Gastrocnemius medialis (tissue), 4 donors: ENCODE results near the gene DGCR2. TPM values are rescaled to one million over a fixed set of nuclear protein-coding genes. Genes with fewer than 3 reads are reported as not detected.
A peak's percentile ranks its signal among the peaks of the same experiment; 100 is the strongest.

Source experiments
- ATAC-seq, 2 donors: fragments of 150-250 bp; one replicate each; pipeline ENCODE4 v1.9.1; 2016
- DNase-seq, 2 donors: peaks; one replicate each; pipeline ENCODE4 v3.0.0-alpha.2; 2019
- H3K27ac ChIP-seq, 4 donors: fragments of 200-600 bp; sonication (generic); 1 replicate in 1 of 4; 2 replicates in 3 of 4; pipeline ENCODE4 v1.5.1; 2016 to 2018; ENCODE audit warnings: mild to moderate bottlenecking in 2 of 4, moderate library complexity in 1 of 4
- H3K27me3 ChIP-seq, 3 donors: fragments of 200-600 bp; sonication (generic) in 2 of 3; 1 replicate in 1 of 3; 2 replicates in 2 of 3; pipeline versions ENCODE4 v1.5.1 to v1.6.0; 2016 to 2019; ENCODE audit warnings: mild to moderate bottlenecking in 1 of 3, moderate library complexity in 1 of 3
- H3K36me3 ChIP-seq, 2 donors: fragments of 200-600 bp; sonication (generic) in 1 of 2; one replicate each; pipeline ENCODE4 v1.5.1; 2017 to 2018
- H3K4me1 ChIP-seq, 2 donors: fragments of 200-600 bp; sonication (generic) in 1 of 2; one replicate each; pipeline ENCODE4 v1.5.1; 2016 to 2017; ENCODE audit warnings: mild to moderate bottlenecking in 2 of 2
- H3K4me3 ChIP-seq, 4 donors: fragments of 200-600 bp; sonication (generic) in 3 of 4; 1 replicate in 1 of 4; 2 replicates in 3 of 4; pipeline ENCODE4 v1.5.1; 2016 to 2019; ENCODE audit warnings: mild to moderate bottlenecking in 2 of 4
- H3K9me3 ChIP-seq, 3 donors: fragments of 200-600 bp; sonication (generic) in 2 of 3; 1 replicate in 1 of 3; 2 replicates in 2 of 3; pipeline ENCODE4 v1.5.1; 2016 to 2019
- POLR2A ChIP-seq, 2 donors: fragments of 450-650 bp; IDR thresholded peaks; one replicate each; pipeline ENCODE4 v1.6.1; 2017; ENCODE audit warnings: antibody characterized with exemption in 2 of 2, mild to moderate bottlenecking in 2 of 2, moderate library complexity in 2 of 2
- in situ Hi-C, 4 donors: fragments of 200-750 bp; cut with MboI; loops; one replicate each; pipeline versions ENCODE4 v1.15.0 to v1.8.0; 2017; ENCODE audit warnings: low sequenced_read_pairs in 4 of 4
- intact Hi-C: fragments of 100-400 bp; cut with DNase I; formaldehyde crosslinking; loops from one replicate; pipeline ENCODE4 v1.15.1; 2023; ENCODE audit warnings: low total_unique reads
- total RNA-seq, 4 donors: library from RNA; depleted of rRNA; stranded (reverse); fragments of >200 nt; gene quantifications; one replicate each; pipeline versions ENCODE4 v1.1.0 to v1.2.3, GENCODE V29; 2016
- TF ChIP-seq, protein P1 (sequence below), 5 experiments: fragments of 450-650 bp in 3 of 5; fragments of 200-600 bp in 2 of 5; sonication (generic) in 2 of 5; IDR thresholded peaks in 4 of 5; conservative IDR thresholded peaks in 1 of 5; 1 replicate in 4 of 5; 2 replicates in 1 of 5; pipeline ENCODE4 v1.5.1; 2016 to 2019; ENCODE audit warnings: antibody characterized with exemption in 5 of 5, mild to moderate bottlenecking in 3 of 5, moderate library complexity in 3 of 5

The DGCR2 gene
- total RNA-seq, 4 donors from 2014 or later = 30.0 to 72.7 (median 43.5) TPM

DNA sequence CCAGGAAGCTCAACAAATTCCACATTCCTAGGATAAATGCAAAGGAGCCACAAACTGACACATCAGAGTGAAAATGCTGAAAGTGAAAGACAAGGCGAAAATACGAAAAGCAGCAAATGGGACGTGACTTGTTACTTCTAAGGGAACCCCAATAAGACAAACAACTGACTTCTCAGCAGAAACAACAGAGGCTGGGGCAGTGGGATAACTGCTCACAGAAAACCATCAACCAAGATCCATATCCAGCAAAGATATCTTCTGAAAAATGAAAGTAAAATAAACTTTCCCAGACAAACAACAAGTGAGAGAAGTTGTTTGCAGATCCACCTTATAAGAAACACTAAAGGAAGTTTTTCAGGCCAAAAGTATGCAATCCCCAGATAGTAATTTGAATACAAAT lies 72.1 kb downstream of the DGCR2 start:
- Histone ChIP-seq H3K4me3 (no peak overlapping the region), H3K9me3 (no peaks in the 10 kb centered on the region), H3K27me3 (no peaks in the 10 kb centered on the region), H3K27ac (no peak overlapping the region), H3K36me3 (peaks cover 0 to 73% of the 10 kb centered on the region in 2 donors), H3K4me1 (peaks cover 13 to 15% of the 10 kb centered on the region in 2 donors)
- in situ Hi-C loops = no loop called here
- intact Hi-C loops = no loop called here
- no peak for DNase-seq
- no peak for TF ChIP-seq POLR2A (IDR thresholded peaks at IDR 0.05)
- TF ChIP-seq, protein P1, sequence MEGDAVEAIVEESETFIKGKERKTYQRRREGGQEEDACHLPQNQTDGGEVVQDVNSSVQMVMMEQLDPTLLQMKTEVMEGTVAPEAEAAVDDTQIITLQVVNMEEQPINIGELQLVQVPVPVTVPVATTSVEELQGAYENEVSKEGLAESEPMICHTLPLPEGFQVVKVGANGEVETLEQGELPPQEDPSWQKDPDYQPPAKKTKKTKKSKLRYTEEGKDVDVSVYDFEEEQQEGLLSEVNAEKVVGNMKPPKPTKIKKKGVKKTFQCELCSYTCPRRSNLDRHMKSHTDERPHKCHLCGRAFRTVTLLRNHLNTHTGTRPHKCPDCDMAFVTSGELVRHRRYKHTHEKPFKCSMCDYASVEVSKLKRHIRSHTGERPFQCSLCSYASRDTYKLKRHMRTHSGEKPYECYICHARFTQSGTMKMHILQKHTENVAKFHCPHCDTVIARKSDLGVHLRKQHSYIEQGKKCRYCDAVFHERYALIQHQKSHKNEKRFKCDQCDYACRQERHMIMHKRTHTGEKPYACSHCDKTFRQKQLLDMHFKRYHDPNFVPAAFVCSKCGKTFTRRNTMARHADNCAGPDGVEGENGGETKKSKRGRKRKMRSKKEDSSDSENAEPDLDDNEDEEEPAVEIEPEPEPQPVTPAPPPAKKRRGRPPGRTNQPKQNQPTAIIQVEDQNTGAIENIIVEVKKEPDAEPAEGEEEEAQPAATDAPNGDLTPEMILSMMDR (IDR thresholded peaks at IDR 0.05 in 4 of 5, conservative IDR thresholded peaks at IDR 0.05 in 1 of 5) = no peak
- ATAC-seq = no peak

DNA sequence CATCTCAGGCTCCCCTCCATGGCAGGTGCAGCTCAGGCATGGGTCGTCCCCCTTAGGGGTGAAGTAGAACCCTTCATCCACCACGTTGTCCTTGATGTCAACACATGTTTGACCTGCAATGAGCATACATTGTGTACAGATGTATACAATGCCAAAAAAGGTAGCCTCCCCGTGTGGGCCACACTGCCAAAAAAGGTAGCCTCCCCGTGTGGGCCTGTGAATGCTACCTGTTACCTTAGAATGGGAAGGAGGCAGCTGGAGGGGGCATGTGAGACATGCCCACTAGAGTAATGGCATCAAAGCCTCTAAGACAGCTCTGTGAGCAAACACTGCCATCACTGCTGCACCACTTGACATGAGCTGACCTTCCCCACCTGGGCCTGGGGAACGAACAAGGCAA lies 73.7 kb downstream of the DGCR2 start:
- peak in 1 of 2 donors; percentile 6 for DNase-seq
- peaks cover 0 to 85% of the 10 kb centered on the region in 2 donors for H3K36me3 ChIP-seq
- H3K4me3 ChIP-seq = no peak overlapping the region
- H3K27me3 ChIP-seq = no peaks in the 10 kb centered on the region
- intact Hi-C loops (no loop called here), in situ Hi-C loops (no loop called here)
- ATAC-seq = no peak
- H3K4me1 ChIP-seq = peaks cover 13 to 15% of the 10 kb centered on the region in 2 donors
- H3K9me3 ChIP-seq = no peaks in the 10 kb centered on the region
- TF ChIP-seq, protein P1 (IDR thresholded peaks at IDR 0.05 in 4 of 5, conservative IDR thresholded peaks at IDR 0.05 in 1 of 5) = no peak
- TF ChIP-seq POLR2A (IDR thresholded peaks at IDR 0.05) = no peak
- H3K27ac ChIP-seq = no peak overlapping the region

DNA sequence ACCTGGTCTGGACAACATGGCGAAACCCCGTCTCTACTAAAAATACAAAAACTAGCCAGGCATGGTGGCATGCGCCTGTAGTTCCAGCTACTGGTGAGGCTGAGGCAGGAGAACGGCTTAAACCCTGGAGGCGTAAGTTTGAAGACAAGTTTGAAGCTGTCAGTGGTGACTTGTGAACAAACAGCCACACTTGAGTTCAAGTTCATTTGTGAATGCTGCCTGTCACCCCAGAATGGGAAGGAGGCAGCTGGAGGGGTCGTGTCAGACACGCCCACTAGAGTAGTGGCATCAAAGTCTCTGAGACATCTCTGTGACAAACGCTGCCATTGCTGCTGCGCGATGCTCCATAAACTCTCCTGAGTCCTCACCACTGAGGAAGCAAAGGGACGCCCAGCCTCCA lies 74.2 kb downstream of the DGCR2 start:
- peaks cover 0 to 88% of the 10 kb centered on the region in 2 donors for H3K36me3 ChIP-seq
- peak in 1 of 2 donors; percentile 2 for DNase-seq
- intact Hi-C loops = no loop called here

DNA sequence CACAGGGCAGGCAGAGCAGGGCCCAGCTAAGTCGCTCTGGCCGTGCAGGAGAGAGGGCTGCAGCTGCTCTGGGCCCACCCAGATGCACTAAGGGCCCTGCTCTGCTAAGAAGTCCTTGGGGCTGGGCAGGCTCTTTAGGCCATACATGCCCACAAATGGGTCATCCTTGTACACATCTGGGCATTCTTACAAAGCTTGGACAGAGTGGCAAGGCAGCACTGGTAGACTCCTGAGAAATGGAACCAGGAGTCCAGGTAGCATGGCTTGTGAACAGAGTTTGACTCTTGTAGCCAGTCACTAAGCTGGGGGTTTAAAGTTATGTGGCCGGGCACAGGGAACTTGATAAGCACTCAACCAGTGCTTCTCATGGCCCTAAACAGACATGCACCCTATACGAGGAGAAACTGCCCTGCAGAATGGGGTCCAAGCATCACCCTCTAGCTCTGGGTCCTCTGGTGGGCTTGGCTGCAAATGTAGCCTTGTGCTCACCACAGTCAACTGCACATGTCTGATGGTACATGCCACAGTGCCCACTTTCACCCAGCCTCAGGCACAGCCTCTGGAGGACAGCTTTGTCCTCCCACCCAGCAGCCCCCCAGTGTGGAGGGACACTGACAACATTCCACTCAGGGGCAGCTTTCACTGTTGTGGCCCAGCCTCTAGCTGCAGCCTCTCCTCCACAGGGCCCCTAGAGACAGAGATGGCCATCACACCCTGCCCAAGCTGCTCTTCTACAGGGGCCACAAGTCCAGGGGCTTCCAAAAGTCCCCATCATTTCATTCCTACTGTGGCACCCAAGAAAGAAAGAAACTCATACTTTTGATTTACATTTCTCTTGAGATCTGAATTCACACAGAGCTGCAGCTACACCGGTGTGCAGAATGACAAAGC lies 75.2 kb downstream of the DGCR2 start:
- intact Hi-C loops = no loop called here
- TF ChIP-seq, protein P1 (IDR thresholded peaks at IDR 0.05 in 4 of 5, conservative IDR thresholded peaks at IDR 0.05 in 1 of 5) = no peak
- TF ChIP-seq POLR2A (IDR thresholded peaks at IDR 0.05) = no peak
- H3K36me3 ChIP-seq = peaks cover 0 to 92% of the 10 kb centered on the region in 2 donors
- in situ Hi-C loops = no loop called here
- H3K27ac ChIP-seq = no peak overlapping the region
- no peak overlapping the region for H3K4me3 ChIP-seq
- DNase-seq (peak in 1 of 2 donors; percentile 5), ATAC-seq (no peak)
- H3K27me3 ChIP-seq = no peaks in the 10 kb centered on the region
- no peaks in the 10 kb centered on the region for H3K9me3 ChIP-seq
- peaks cover 13 to 15% of the 10 kb centered on the region in 2 donors for H3K4me1 ChIP-seq

More for the DNA sequence above, 74.2 kb downstream of the DGCR2 start:
- peaks cover 13 to 15% of the 10 kb centered on the region in 2 donors for H3K4me1 ChIP-seq
- H3K9me3 ChIP-seq = no peaks in the 10 kb centered on the region
- ATAC-seq = no peak
- H3K27ac ChIP-seq = no peak overlapping the region
- no peaks in the 10 kb centered on the region for H3K27me3 ChIP-seq
- in situ Hi-C loops = no loop called here
- H3K4me3 ChIP-seq = no peak overlapping the region
- TF ChIP-seq, protein P1 (IDR thresholded peaks at IDR 0.05 in 4 of 5, conservative IDR thresholded peaks at IDR 0.05 in 1 of 5) = no peak
- TF ChIP-seq POLR2A (IDR thresholded peaks at IDR 0.05) = no peak
